ENCODE data around the gene USP48.
A peak's percentile ranks its signal among the peaks of the same experiment; 100 is the strongest.
"Not testable (repeated sequence)": the region's sequence is repeated elsewhere in the genome, so short reads cannot be mapped to it uniquely, and the experiment has no call there.

Gene USP48

GRCh38 chr1:21685946-21686678, 96.8 kb downstream of the USP48 start:
- DNase-seq, result no peak

- no peak for DNase-seq
These were observed 101.5 kb downstream of the USP48 start for GRCh38 chr1:21681426-21681825.

GRCh38 chr1:21680918-21681317, 102.0 kb downstream of the USP48 start:
- DNase-seq, result no peak

- DNase-seq, result no peak
These were observed 102.6 kb downstream of the USP48 start for GRCh38 chr1:21680381-21680780.

- DNase-seq, result no peak
These were observed 105.8 kb downstream of the USP48 start for GRCh38 chr1:21677168-21677567.

DNA sequence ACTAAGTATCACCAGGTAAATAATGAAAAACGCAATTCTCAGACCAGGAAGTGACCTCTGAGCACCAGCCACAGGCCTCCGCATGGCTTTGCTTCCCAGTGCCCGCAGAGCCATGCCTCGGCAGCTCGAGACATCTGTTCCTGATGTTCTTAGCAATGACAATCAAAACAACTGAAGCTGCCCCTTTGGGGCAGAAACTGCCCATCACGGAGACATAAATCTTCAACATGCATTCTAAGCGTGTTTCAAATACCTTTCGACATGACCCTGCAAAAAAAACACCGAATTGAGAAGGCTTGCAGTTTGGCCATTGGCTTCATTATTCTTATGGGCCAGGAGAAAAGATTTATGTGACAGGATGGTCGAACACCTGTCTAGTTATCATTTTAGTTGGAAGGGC, 108.0 kb downstream of the USP48 start:
- DNase-seq, result no peak

DNA sequence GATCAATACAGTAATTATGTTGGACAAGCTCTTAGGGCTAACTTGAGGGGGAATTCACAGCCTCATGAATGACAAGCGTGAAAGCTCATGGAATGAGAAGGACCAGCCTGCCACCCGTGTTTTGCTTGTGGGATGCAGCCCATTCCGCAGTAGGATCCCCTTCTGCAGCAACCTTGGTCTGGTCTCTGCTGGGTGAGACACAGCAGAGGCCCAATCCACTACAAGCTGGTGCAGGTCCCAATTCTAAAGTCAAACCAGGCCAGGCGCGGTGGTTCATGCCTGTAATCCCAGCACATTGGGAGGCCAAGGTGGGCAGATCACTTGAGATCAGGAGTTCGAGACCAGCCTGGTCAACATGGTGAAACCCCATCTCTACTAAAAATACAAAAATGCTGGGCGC, 109.1 kb downstream of the USP48 start:
- not testable (repeated sequence) for DNase-seq

GRCh38 chr1:21673277-21673780, 109.6 kb downstream of the USP48 start:
- DNase-seq, result peak; percentile 28

DNA sequence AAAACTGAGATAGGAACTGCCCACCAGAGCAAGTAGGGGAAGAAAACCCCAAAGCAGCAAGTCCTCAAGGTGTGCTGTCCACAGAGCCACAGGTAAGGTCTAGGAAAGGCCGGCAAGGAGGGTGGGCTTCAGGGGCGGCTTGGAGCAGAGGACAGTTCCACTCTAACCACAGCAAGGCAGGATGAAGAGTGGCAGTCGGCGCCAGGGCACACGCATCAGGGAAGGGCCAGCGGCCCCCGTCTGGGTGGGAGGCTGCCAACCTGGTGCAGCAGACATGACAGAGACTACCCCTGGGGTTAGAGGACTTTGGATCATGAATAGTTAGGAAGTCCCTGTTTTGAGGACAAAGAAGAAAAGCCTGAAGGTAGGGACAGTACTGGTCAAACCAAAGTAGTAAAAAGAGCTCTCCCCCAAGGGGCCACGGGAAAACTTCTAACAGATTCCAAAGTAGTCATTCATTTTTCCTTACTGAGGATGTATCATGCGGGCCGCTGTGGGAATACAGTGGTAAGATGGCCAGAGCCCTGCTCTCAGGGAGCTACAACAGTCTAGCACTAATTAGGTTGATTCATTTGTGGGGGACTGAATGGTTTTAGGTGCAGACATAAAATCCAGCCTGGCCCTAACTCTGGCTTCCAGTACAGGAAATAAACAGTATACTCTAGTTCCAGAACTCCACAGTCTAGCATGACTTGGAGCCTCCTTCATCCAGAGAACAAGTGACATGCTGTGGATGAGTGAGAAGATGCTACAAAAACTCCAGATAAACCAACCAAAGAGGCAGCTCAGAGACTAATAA, 110.3 kb downstream of the USP48 start:
- no peak for DNase-seq

GRCh38 chr1:21671915-21672314, 111.0 kb downstream of the USP48 start:
- no peak for DNase-seq

DNA sequence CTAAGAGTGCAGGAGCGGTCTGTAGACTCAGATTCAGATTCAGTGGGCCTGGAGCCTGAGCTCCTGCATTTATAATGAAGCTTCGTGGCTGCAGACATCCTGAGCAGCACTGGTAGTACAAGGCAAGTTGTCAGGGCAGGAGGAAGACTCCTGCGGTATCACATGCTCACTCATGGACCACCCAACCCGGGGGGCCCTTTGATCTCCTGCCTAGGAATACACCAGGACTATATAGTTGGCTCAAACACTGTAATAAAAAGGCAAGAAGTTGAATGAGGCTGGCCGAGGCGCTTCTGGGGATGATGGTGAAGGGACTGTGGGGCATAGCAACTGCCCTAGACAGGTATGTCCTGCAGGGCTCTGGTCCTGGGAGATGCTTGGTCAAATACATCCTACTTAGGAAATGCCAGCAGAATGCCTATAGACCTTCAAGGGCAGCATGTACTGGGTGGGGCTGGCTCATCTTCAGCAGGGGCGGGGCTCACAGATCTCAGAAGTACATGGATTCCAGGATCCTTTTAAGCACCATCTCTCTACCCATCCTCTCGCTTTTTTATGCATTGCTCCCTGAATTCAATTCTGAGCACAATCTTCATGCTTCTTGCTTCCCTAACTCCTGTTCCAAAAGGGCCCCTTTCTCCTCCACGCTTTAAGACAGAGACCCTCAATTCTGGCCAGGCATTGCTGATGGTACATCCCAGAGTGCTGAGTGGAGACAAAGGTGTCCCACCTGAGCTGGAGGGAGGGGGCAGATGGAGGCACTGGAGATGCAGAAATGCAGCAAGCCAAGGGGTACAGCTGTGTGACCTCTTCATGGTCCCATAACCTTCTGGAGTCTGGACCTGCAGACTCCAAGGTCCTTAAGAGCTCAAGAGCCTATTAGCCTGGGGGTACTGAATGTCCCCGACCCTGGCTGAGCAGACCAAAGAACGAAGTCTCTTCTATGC, 111.7 kb downstream of the USP48 start:
- DNase-seq, result no peak

GRCh38 chr1:21670059-21670881, 112.7 kb downstream of the USP48 start:
- DNase-seq, result no peak

- DNase-seq, result peak; percentile 42
These were observed 113.5 kb downstream of the USP48 start, which contains the start of gene RAP1GAP for GRCh38 chr1:21669258-21670058. RAP1GAP (minus strand) TSS chr1:21669357; CDS start chr1:21620032, 49,325 bp downstream.

DNA sequence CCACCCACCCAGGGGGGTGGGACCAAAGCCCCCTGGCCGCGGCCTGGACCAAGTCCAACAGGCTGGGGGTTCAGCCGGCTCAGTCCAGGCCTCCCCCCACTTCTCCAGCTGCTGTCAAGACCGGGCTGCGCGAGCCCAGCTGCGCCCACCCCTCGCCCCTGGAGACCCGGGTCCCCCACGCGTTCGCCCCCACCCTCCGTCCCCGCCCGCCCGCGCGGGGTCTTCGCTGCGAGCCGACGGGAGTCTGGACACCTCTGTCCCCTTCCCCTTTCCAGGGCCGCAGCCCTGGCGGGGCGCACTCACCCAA, 114.0 kb downstream of the USP48 start:
- DNase-seq, result no peak

DNA sequence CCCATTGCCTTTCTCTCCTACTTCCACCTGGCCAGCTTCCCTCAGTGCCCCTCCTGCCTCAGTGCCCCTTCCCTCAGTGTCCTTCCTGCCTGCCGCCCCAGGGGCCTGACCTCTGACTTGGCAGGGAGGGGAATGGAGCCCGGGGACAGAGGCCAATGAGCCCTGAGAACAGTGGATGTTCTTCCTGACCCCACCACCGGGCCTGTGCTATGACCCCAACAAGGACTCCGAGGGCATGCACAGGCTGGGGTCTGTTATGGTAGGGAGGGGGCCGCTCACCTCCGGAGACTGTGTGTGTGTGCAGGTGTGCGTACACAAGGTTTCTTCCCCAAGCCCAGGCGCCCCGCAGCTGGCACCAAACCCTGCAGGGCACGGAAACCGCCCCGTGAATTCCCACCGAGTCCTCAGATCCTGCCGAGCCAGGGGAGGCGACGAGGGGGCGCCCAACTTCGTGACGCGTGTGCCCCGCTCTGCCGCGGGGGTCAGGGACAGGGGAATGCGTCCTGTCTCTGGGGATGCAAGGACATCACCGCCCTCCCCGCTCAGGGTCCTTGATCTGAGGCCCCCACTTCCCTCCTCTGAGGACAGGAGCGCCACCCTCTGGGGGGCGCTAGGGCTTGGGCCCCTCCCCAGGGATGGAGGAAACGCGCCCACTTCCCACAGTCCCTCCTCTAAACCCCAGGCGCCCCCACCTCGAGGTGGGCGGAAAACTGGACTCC, 114.6 kb downstream of the USP48 start:
- no peak for DNase-seq

GRCh38 chr1:21667348-21668231, 115.4 kb downstream of the USP48 start:
- DNase-seq, result no peak

DNA sequence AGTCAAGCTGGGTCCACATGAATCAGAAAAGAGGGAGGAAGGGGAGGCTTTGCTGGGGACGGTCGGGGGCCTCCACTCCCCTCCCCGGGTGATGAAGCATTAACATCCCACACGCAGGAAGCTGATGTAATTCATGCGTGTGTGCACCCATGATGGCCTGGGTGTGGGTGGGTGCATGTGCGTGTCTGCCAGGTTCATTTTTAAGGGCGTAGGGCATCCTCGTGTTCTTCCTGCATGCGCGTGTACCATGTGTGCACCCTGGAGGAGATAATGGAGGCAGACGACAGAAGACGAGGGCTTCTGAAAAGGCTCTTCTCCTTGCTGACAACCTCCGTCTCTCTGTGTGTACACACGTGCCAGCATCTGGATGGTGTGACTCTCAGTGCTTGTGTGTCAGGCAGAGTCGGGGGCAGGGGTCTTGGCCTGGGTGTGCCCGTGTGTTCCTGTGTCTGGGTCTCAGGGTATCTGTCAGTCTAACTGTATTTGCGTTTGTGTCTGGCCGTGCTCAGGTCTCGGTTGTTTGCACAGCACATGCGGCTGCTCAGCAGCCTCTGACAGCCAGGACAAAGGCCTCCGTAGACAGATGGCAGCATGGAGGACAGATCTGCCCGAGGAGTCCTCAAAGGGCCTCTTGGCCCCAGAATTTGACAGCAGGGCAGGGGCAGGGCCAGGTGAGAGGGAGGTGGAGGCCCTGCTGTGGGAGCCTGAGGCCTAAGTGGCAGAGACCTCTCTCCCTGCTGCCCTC, 116.2 kb downstream of the USP48 start:
- peak; percentile 63 for DNase-seq

DNA sequence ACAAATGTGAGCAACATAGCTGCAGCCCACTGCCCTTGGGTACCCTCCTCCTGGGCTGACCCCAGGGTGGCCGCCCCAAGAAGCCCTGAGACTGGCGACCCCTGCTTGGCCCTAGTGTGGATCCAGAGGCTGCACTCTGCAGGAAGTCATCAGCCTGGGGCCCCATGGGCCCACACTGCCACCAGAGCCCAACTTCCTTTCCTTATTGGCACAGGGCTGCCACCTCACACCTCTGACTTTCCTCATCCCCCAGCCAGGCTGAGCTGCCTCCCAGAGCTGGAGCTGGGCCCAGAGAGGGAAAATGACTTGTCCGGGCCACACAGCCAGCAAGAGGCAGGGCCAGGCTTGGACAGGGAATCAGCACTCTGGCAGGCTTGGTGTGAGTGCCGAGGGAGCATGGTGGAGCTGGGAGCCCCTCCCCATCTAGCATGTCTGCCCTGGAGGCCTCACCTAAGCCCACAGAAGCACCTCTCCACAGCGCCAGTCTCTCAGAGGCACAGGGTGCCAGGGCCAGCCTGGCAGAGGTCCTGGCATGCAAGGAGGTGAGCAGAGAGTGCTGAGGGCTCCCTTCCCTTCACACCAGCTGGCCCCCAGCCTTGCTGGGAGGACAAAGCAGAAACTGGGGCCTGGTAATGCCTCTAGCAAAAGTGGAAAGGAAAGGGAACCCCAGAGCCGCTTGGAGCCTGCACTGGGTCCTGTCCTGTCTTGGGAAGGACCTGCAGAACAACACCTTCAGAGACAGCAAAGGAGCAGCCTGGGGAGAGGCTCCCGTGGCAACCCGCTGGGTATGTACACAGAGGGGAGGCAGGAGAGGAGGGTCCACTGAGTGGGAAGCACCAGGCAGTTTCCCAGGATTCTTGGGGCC, 117.0 kb downstream of the USP48 start:
- DNase-seq, result no peak

All from NCI-H2171 treated with DMSO at 0.1 percent for 48 hours (cell line).